Upper lobe of left lung (tissue), 4 donors: ENCODE data around the gene CHST8.

Source experiments
- CTCF ChIP-seq, 6 experiments: fragments of 450-650 bp in 4 of 6; fragments of 200-600 bp in 2 of 6; sonication (generic) in 2 of 6; IDR thresholded peaks; one replicate each; pipeline ENCODE4 v1.5.1; 2016 to 2019; ENCODE audit warnings: antibody characterized with exemption in 6 of 6
- EP300 ChIP-seq, 4 donors: sonication (generic); formaldehyde crosslinking; IDR thresholded peaks; one replicate each; pipeline ENCODE4 v1.5.1; 2017; ENCODE audit warnings: antibody characterized with exemption in 4 of 4, control low read depth in 2 of 4

- TF ChIP-seq EP300 (IDR thresholded peaks at IDR 0.05) = no peak
- no peak for TF ChIP-seq CTCF (IDR thresholded peaks at IDR 0.05)
These were observed 12.8 kb downstream of the CHST8 start for GRCh38 chr19:33634361-33635091.
